GM12878 (cell line): ENCODE results near the gene PRDM15.

Experiments used
- BCL11A ChIP-seq: IDR thresholded peaks from 2 replicates; pipeline ENCODE4 v1.6.1; 2011; ENCODE audit warnings: low read depth, low read length
- CHD2 ChIP-seq: IDR thresholded peaks from 2 replicates; pipeline ENCODE4 v1.6.1; 2011; ENCODE audit warnings: low read depth, low read length, improper control_type of control experiment, borderline replicate concordance
- CTCF ChIP-seq, 3 experiments: IDR thresholded peaks in 2 of 3; conservative IDR thresholded peaks in 1 of 3; 2 replicates each; pipeline ENCODE4 v1.5.1; 2011; ENCODE audit warnings: low read depth in 3 of 3, low read length in 3 of 3, mild to moderate bottlenecking in 3 of 3, control low read depth in 2 of 3, moderate library complexity in 2 of 3, inconsistent platforms in 1 of 3, mixed read lengths in 1 of 3; ENCODE audit not compliant: control insufficient read depth in 2 of 3, insufficient read depth in 1 of 3; ENCODE audit errors: extremely low read depth in 1 of 3
- FOXM1 ChIP-seq: IDR thresholded peaks from 2 replicates; pipeline ENCODE4 v1.6.1; 2012; ENCODE audit warnings: low read depth, mild to moderate bottlenecking, inconsistent platforms, low read length, moderate library complexity
- IKZF1 ChIP-seq: fragments of 450-650 bp; conservative IDR thresholded peaks from 2 replicates; pipeline ENCODE4 v1.6.1; 2017; ENCODE audit warnings: antibody characterized with exemption, mild to moderate bottlenecking
- NFIC ChIP-seq: IDR thresholded peaks from 2 replicates; pipeline ENCODE4 v1.6.1; 2012; ENCODE audit warnings: low read depth, mild to moderate bottlenecking, inconsistent platforms, low read length, moderate library complexity
- NR2C1 ChIP-seq: fragments of 450-650 bp; IDR thresholded peaks from 2 replicates; pipeline ENCODE4 v1.6.1; 2017; ENCODE audit warnings: antibody characterized with exemption, mild to moderate bottlenecking, moderate library complexity
- PRDM15 ChIP-seq: fragments of 450-650 bp; formaldehyde crosslinking; IDR thresholded peaks from 2 replicates; pipeline ENCODE4 v1.4.0; 2020; ENCODE audit warnings: mild to moderate bottlenecking, moderate library complexity
- REST ChIP-seq: IDR thresholded peaks from 2 replicates; pipeline ENCODE4 v1.6.1; 2012; ENCODE audit warnings: mild to moderate bottlenecking, low read depth, low read length
- STAT3 ChIP-seq: IDR thresholded peaks from 2 replicates; pipeline ENCODE4 v1.6.1; 2011; ENCODE audit warnings: low read depth, low read length, improper control_type of control experiment
- SUZ12 ChIP-seq: fragments of 200-600 bp; sonication (generic); IDR thresholded peaks from one replicate; pipeline ENCODE4 v1.6.1; 2018; ENCODE audit warnings: antibody characterized with exemption, mild to moderate bottlenecking; ENCODE audit not compliant: unreplicated experiment

GRCh38 chr21:41813226-41813625, 65.9 kb downstream of the PRDM15 start:
- TF ChIP-seq FOXM1 (no peak), CHD2 (no peak), PRDM15 (CRISPR knock-in tag) (no peak), REST (no peak), BCL11A (no peak), CTCF (IDR thresholded peaks at IDR 0.05 in 2 of 3, conservative IDR thresholded peaks at IDR 0.05 in 1 of 3; ENCODE audit: control insufficient read depth in 2 of 3, extremely low read depth in 1 of 3, insufficient read depth in 1 of 3, low read depth in 3 of 3, low read length in 3 of 3) (no peak), NFIC (no peak), IKZF1 (no peak), NR2C1 (no peak), SUZ12 (no peak), STAT3 (no peak)
